Stimulated activated CD8-positive, alpha-beta memory T cell treated with anti-CD3 and anti-CD28 coated beads, Interleukin-4, amount 100 ng/mL, for 48 hours (primary cell): ENCODE data around the gene TNIP2.

Source experiments
- DNase-seq: peaks from one replicate; pipeline ENCODE4 v3.0.0-alpha.2; 2020

The TNIP2 gene, protein sequence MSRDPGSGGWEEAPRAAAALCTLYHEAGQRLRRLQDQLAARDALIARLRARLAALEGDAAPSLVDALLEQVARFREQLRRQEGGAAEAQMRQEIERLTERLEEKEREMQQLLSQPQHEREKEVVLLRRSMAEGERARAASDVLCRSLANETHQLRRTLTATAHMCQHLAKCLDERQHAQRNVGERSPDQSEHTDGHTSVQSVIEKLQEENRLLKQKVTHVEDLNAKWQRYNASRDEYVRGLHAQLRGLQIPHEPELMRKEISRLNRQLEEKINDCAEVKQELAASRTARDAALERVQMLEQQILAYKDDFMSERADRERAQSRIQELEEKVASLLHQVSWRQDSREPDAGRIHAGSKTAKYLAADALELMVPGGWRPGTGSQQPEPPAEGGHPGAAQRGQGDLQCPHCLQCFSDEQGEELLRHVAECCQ

DNA sequence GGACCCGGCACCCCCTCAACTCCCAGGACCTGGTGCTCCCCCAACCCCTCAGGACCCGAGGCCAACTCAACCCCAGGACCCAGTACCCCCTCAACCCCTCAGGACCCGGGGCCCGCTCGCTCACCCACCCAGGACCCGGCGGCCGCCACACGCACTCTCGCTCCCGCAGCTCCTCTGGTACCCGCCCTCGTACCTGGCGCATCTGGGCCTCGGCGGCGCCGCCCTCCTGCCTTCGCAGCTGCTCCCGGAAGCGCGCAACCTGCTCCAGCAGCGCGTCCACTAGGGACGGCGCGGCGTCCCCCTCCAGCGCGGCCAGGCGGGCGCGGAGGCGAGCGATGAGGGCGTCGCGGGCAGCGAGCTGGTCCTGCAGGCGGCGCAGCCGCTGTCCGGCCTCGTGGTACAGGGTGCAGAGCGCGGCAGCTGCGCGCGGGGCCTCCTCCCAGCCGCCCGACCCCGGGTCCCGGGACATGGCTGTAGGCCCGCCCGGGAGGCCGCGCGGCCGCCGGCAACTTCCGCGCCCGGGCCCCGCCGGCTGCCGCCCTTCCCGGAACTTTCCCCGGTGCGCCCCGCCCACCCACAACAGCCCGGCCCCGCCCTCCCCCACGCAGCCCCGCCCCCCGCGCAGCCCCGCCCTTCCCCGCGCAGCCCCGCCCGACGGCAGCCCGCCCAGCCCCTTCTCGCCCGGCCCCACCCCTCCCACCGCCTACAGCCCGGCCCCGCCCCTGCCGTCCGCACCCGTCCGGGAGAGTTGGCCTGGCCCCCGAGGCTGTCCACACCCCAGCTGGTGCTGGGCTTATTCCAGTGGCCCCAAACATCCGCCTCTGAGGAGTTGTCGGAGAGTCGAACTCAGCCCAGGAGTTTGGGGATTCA, at the start of gene TNIP2:
Gene TNIP2, minus strand, starts transcription at position 516 of the 870 bp plus-strand sequence. Its CDS starts 47 bp downstream, at position 469.
- DNase-seq = peak; percentile 82

DNA sequence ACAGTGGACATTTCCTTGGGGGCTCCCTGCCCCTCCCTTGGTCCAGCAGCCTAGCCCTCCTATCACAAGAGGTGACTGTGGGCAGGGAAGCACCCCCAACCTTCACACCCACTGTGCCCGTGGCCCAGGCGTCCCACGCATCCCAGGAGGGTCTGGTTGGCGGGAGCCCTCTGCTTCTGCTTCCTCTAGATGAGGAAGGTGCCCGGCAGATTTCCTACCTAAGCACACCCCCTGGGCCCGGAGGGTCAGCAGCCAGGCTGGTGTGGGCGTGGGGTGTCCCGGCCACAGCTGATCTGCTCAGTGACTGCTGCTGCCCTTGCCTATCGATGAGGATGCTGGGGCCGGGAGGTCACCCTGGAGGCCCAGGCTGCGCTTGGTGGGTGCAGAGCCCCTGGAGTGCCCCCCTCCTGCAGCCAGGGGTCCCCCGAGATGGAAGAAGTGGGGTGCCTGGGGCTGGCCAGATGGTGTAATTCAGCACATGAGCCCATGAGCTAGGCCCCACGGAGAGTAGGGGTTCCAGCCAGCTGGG, 48.9 kb upstream of the TNIP2 start:
- DNase-seq = no peak

DNA sequence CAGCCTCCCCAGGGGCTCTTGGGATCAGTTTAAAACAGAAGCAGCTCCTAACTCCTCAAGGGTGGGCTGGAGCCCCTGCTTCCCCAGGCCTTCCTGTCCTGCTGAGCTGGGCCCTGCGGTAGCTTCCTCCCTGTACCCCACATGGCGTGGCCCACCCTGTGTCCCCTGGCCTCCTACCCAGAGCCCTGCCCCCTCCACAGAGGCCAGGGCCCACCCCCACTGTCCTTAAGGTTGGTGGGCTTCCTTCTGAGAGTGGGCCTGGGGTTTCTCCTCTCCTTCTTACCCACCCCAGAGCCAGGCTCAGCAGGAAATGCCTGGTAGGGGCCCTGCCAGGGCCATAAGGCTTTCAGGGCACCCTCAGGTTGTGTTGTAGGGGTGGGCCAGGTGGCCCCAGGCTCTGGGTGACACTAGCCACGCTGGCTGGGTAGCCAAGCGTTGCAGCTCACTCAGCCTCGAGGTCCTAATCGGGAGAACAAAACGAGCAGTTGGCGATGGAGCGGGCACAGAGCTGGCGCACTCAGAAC, 48.4 kb upstream of the TNIP2 start:
- DNase-seq = no peak

DNA sequence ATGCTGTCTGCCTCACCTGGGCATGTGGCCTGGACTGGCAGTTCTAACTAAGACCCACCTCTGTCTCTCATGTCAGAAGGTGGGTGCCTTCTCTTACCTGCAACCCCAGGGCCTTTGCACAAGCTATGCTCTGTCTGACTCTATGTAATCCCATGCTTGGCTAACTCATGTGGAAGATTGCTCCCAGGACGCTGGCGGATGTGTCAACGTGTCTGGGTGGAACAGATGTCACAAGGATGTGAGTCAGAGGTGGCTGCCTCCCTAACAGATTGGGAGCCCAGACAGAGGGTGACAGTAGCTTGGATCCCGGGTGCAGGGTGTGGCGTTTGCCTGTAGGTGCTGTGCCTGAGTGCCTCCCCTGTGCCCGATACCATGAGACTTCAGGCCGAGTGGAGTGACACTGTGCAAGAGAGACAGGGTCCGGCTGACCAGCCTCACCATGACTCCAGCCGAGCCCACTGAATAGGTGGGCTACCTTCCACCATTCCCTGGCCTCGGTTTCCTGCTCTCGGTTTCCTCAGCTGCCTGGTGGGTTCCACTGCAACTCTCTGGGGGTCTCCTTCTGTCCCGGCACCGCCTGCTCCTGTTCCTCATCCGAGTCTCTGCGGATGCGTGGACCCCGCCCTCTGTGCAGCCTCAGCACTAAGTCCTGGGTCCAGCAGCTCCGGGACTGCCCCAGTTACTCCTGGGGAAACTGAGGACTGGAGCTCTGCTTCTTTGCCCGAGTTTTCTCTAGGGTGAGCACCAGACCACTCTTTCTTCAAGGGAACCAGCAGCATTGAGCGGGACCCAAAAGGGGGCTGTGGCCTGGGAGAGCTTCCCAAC, 47.7 kb upstream of the TNIP2 start:
- DNase-seq = no peak

DNA sequence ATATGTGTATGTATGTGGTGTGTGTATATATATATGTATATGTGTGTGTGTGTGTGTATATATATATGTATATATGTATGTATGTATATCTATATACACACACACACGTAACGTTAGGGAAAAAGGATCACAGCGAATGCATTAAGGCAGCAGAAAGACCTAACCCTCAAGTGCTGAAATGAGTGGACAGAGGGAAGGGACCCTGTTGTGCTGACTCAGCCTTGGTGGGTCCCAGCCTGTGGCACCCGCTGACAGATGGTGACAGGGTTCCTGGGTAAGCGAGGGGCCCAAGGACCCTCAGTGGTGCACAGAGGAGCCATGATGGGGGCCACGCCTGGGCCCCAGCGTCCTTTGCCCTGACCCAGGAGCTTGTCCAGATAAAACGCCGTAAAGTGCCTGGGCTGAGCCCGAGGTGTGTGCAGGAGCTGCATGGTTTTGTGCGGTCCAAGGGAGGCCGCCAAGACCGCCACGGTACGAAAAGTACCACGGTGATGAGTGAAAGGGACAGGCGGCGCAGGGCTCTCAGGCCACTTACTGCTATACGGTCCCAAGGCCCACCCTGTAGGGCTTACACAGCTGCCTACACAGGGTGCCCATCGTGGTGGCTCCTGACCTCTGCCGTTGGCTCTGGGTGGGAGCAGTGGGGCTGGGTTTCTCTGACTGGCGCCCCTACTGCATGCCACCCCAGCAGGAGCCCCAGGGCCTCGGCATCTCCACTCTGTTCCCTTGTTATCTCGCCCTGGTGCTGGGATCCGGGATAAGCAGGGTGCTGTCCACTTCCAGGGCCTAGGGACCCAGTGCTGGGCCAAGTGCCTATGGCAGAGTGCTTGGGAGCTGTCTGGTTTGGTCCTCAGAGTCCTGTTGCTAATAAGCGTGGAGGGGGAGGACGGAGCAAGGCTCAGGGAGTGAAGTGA, 46.7 kb upstream of the TNIP2 start:
- DNase-seq = no peak

DNA sequence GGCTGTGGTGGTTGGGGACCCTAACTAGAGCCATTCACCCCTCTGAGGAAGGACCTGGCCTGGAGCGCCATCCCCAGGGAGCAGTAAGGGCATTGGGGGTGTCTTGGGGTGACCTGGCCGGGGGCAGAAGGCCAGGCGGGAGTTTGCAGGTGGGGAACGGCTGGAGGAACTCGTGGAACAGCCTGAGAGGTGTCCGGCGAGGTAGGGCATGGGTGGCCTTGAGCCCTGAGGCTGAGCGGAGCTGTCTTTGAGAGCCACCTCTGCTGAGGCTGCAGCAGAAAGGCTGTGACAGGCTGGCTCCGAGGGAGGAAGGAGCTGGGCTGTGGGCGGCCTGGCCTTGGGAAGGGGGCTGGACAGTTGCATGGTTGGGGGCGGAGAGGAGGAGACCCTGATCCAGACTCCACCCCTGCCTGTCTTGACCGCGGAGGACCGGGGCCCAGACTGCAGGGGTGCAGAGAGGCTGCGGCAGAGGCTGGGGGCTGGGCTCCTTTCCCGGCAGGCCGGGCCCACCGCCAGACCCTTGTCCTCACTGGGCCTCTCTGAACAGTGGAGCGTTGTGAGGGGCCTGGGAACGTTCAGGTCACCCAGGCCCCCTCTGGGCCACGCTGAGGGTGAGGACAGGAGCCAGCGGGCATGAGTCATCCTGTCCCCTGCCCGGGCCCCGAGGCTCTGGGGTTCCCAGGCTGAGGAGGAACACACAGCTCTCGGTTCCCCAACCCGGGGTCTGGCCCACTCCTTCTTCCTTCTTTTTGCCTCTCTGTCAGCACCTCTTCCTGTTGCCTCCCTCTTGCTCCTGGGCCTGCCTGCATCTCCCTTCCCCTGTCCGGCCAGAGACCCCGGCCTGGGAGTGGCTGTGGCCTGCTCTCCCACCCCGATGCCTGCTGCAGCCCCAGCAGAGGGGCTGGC, 44.8 kb upstream of the TNIP2 start:
- DNase-seq = peak; percentile 59

DNA sequence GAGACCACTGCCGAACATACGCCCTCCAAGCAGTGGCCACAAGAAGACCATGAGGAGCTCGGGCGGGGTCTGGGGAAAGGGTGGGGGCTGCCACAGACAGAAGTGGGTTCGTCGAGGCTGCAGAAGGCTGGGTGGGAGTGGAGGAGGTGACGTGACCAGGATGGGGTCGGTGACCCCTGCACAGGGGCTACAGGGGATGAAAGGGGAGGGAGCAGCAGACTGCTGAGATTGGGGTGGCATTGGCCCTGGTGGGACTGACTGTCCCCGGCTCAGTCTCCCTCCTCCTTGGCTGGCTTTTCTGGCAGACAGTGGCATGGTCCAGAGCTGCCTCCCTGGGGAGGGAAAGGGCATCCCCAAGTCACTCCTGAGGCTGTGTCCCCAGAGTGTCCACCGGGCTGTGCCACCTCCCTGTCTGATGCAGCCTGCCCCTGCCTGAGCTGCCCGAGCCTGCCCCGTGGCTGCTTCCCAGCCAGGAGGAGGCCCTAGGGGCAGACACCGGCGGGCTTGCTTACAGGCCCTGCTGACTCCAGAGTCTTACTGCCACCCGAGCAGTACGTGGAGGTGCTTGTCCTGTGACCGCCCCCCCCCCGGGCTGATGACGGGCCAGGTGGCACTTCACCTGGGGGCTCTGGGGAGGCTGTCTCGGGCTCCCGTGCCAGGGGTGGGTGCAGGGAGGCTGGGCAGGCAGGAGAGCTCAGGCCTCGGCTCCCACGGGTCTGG, 44.0 kb upstream of the TNIP2 start:
- no peak for DNase-seq

DNA sequence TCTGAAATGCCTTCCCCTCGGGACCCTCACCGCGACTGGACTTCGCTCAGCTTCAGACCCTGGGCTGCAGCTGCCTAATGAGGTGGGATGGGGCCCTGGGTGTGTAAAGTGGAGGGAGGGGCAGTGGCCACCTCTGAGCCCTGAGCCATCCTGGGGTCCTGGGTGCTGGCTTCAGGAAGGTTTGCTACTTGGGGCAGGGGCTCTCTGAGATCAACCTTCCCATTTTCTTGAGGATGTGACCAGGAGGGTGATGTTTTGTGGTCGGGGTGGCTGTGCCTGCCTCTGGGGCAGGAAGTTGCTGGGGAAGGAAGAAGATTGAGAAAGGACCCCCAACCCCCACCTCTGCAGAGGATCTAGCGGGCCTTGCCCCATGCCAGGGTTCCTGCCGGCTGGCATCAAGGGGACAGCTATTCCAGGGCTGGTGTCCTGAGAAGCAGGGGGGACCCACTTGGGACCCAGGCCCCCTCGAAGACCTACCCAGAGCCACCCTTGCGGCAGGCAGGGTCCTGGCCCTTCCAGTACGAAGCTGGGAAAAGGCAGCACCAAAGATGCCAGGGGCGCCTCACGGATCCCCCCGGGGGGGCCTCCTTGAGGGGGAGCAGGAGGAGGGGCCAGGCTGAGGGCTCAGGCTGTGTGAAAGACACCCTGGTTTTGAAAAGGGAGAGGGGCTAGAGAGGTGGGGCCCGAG, 43.2 kb upstream of the TNIP2 start:
- DNase-seq = no peak

DNA sequence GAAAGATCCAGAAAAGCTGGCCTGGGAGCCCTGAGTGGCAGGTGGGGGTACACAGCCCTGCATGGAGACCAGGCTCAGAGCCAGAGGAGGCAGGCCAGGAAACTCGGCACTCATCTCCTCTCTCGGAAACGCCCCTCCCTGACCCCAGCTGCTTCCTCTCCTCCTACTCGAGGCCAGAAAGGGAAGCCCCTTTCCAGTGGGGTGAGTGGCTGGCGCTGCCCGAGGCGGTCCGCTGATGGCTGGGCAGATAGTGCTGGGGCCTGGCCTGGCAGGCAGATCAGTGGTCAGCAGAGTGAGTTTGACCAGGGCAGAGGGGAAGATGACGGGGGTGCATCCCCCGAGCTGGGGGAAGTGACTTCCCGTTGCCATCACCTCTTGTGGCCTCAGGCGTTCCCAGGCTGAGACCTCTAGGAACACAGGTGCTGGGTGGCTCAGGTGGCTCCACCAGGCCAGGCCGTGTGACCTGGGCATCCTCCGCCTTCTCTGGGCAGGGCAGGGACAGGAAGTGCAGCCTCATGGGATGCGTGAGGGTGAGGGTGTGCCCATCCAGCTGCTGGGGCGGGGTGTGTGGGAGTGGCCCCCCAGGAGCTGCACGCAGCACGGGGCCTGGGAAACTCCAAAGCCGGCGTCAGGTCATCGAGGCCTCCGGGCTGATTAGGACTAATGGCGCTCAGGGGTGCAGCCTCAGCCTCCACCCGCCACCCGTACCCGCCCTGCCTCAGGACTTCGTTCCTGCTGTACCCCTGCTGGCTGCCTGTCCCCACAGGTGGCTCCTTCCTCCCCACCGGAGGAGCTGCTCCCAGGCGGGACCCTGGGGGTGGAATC, 42.5 kb upstream of the TNIP2 start:
- peak; percentile 75 for DNase-seq

DNA sequence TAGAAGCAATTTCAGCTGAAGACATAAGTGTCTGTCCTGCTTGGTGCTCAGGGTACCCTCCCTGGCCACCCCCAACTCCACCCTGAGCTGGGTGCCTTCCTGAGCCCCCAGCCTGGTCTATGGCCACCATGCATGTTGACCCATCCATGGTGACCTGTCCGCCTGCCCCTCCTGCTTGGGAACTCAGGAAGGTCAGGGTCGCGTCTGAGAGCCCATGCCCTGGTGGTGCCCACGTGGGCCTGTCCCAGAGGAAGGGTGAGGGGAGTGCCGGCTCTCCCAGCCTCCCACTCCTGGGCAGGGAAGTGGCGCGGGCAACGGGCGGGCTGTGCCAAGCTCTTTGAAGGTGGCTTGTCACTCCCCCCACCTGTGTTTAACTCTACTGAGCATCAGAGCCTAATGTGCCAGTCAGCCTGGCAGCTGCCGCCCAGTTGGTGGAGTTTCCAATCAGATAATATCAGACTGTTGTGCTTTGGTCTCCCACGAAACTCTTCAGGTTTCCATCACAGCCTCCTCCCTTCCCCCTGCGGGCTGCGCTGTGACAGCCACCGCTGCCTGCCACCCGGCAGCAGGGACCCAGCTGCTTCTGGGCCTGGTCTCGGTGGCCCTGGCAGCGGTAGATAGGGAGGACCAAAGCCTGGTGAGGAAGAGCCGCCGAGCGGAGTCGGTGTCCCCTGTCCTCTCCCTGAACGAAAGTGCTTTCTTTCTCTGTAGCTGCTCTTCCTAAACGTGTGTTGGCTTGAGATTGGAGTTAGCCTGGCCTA, 41.6 kb upstream of the TNIP2 start:
- peak; percentile 66 for DNase-seq

DNA sequence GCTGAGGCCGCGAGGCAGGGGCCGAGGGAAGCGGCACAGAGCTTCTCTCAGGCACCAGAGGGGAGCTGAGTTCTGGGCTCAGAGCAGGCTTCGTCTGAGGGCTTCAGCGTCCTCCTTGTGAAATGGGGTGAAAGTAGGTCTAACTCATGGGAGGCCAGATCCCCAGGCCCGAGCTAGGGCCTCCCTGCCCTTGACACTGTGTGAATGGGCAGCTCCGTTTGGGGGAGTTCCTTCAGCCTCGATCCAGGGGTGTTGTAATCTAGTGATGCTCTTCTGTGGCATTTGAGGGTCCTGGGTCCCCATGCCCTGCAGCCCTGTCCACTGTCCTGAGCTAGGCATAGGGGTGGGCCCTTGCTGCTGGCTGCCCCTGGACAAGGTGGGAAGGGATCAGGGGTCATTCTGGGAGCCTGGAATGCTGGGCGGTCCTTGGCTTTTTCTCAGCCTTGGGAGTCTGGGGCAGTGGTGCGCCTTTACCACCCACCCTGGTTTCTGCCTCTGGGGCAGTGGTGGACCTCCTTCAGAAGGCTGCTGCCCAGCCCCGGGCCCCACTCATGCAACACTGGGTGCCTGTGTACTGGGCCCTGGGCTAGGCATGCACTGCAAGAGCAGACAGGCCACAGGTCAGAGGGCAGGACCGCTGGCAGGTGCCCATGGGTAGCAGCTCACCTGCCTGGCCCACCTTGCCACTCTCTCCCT, 40.9 kb upstream of the TNIP2 start:
- no peak for DNase-seq

DNA sequence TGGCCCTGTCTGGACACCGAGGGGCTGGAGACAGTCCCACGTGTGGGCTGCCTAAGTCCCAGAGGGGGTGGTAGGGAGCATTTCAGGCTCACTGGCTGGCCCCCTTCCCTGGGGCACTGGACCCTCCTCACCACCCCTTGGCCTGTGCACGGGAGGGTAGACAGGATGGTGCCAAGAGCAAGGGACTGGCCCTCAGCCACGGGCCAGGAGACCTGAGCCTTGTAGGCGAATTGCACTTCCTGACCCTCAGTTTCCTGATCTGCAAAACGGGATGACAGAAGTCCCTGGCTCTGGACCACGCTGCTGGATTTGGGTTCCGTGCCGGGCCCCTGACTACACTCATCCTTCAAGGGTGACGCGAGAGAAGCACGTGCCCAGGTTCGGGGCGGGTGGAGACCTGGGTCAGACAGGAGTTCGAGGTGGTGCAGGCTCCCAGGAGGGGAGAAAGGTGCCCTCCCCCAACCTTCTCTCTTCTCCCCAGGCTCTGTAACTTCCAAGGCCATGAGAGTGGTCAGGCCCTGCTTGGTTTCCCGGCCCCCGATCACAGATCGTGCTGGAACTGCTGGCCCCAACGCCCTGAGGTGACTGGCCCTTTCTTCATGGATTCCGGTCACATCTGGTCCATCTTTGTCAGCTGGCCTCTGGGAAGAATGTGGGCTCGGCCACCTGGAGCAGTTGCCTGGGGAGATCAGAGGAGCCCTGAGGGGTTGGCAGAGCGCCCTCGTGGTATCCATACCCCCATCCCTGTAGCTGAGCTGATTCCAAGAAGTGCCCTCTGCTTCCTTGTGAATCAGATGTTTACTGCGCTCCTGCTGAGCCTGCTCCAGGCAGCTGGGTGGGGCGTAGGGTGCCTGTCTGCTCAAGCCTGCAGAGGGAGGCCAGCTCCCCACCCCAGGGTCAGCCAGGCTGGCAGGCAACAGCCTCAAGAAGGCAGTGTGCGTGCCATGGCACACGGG, 40.0 kb upstream of the TNIP2 start:
- no peak for DNase-seq

DNA sequence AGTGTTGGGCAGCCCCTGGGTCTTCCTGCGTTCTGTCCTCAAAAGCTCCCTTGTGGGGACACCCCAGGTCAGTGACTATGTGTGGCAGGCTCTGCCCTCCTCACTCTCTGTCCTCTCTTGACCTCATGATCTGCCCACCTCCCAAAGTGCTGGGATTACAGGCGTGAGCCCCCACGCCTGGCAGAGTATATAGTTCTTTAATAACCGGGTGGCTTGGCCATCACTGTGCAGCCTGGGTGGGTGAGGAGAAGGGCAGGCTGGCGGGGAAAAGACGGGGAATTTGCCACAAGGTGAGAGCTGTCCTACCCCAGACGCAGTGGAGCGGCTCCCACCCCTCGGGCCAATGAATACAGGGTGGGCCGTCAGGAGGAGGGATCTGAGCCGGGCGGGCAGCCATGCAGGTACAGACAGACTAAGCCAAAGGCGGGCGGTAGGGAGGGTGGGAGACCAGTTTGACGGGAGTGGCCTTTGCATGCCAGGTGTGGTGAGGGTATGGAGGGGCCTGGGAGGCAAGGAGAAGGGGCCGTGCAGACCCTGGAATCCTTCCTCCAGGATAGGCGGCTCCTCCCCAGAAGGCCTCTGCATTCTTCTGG, 39.3 kb upstream of the TNIP2 start:
- no peak for DNase-seq

DNA sequence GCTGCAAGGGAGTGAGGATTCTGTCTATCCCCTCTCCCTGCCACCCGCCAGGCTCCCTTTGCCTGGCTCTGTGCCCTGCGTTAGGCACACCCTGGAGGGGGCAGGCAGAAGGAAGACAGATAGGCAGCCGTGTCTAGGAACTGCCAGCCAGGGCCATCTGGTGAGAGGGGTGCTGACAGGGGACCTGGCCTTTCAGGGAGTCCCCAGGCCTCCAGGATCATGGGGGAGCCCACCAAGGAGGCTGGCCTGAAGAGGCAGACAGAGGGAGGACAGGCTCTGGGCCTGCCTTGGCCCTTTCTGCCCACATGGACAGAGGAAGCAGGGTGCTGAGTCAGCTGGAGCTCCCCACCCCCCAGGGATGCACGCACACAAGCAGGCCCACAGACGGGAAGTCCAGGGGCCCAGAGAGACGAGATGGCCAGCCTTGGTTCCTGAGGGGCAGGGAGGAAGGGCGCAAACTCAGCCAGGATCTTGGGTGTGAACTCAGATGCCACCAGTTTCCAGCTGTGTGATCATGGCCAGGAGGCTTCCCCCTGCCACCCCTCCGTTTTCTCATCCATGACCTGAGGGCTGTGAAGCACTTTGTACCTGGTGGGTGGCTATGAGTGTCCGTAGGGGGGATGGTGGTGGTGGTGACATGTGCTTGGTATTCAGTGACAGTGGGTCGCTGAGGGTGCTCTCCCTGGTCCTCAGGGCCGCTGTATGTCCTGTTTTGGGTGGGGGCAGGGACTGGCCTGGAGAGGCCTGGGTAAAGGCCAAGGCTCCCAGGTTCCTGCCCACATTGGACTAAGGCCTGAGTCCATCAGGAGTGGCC, 38.6 kb upstream of the TNIP2 start:
- DNase-seq = no peak
